HepG2 (cell line): ENCODE results near the gene CMTR2. TPM values are rescaled to one million over a fixed set of nuclear protein-coding genes. Genes with fewer than 3 reads are reported as not detected.

Experiments
- AGO1 ChIP-seq: fragments of 200-400 bp; formaldehyde crosslinking; IDR thresholded peaks from 2 replicates; pipeline ENCODE4 v1.6.1; 2017; ENCODE audit warnings: mild to moderate bottlenecking, low read depth, low read length, moderate library complexity; ENCODE audit not compliant: poor library complexity, severe bottlenecking
- AKAP8 ChIP-seq: sonication (generic); formaldehyde crosslinking; IDR thresholded peaks from 2 replicates; pipeline ENCODE4 v1.5.1; 2020; ENCODE audit warnings: mild to moderate bottlenecking, missing genetic modification reagents
- BRD4 ChIP-seq: sonication (generic); formaldehyde crosslinking; IDR thresholded peaks from 2 replicates; pipeline ENCODE4 v1.4.0; 2020; ENCODE audit warnings: missing genetic modification reagents
- MTA3 ChIP-seq: sonication (generic); formaldehyde crosslinking; IDR thresholded peaks from 2 replicates; pipeline ENCODE4 v1.4.0; 2020; ENCODE audit warnings: missing genetic modification reagents
- RERE ChIP-seq: IDR thresholded peaks from 2 replicates; pipeline ENCODE4 v1.6.1; 2016; ENCODE audit warnings: low read depth, missing genetic modification reagents, missing compliant biosample characterization
- SMAD3 ChIP-seq: sonication (generic); formaldehyde crosslinking; IDR thresholded peaks from 2 replicates; pipeline ENCODE4 v1.4.0; 2020; ENCODE audit warnings: missing genetic modification reagents
- SNAPC4 ChIP-seq: sonication (generic); formaldehyde crosslinking; IDR thresholded peaks from 2 replicates; pipeline ENCODE4 v1.4.0; 2020; ENCODE audit warnings: mild to moderate bottlenecking, missing genetic modification reagents
- THAP8 ChIP-seq: sonication (generic); formaldehyde crosslinking; IDR thresholded peaks from 2 replicates; pipeline ENCODE4 v1.5.1; 2020; ENCODE audit warnings: missing genetic modification reagents, mild to moderate bottlenecking, borderline replicate concordance
- ZNF124 ChIP-seq: sonication (generic); formaldehyde crosslinking; IDR thresholded peaks from 2 replicates; pipeline ENCODE4 v1.4.0; 2020; ENCODE audit warnings: missing genetic modification reagents
- ZNF776 ChIP-seq: sonication (generic); formaldehyde crosslinking; IDR thresholded peaks from 2 replicates; pipeline ENCODE4 v1.4.0; 2020; ENCODE audit warnings: mild to moderate bottlenecking, missing genetic modification reagents
- polyA plus RNA-seq, 8 experiments: library from polyadenylated mRNA; depleted of rRNA in 3 of 8; stranded (reverse) in 7 of 8; unstranded in 1 of 8; fragments of >200 nt; fragmentation: Illumina TruSeq in 4 of 8; extraction: Trizol in 4 of 8; gene quantifications; 2 replicates each; pipeline versions ENCODE4 v1.2.1 to v1.2.3, GENCODE V29; 2011 to 2016; ENCODE audit warnings: low read depth in 4 of 8, missing spikeins in 1 of 8, mixed read lengths in 1 of 8; ENCODE audit not compliant: insufficient read depth in 1 of 8
- total RNA-seq, 5 experiments: library from RNA; depleted of rRNA; stranded (reverse); fragments of >200 nt; fragmentation: Illumina TruSeq; extraction: Trizol; gene quantifications; 2 replicates each; pipeline ENCODE4 v1.2.3, GENCODE V29; 2016; ENCODE audit warnings: low read depth in 1 of 5
- TF ChIP-seq, protein P1 (sequence below): sonication (generic); formaldehyde crosslinking; IDR thresholded peaks from 2 replicates; pipeline ENCODE4 v1.4.0; 2020; ENCODE audit warnings: mild to moderate bottlenecking, low read depth, missing genetic modification reagents

CMTR2 gene
- total and polyA plus RNA-seq, 2 of the 13 experiments (the other 11 are each of a cell fraction or from before 2014, with no cell fraction given), result 15.0 to 19.9 TPM

GRCh38 chr16:71283612-71284011, 5.6 kb downstream of the CMTR2 start (continued):
- TF ChIP-seq SNAPC4 (CRISPR knock-in tag) (no peak), AKAP8 (no peak), ZNF776 (no peak), RERE (CRISPR knock-in tag) (no peak), SMAD3 (no peak), BRD4 (no peak), ZNF124 (CRISPR knock-in tag) (no peak), MTA3 (CRISPR knock-in tag) (no peak), THAP8 (CRISPR knock-in tag) (no peak), AGO1 (no peak)
- TF ChIP-seq, protein P1, sequence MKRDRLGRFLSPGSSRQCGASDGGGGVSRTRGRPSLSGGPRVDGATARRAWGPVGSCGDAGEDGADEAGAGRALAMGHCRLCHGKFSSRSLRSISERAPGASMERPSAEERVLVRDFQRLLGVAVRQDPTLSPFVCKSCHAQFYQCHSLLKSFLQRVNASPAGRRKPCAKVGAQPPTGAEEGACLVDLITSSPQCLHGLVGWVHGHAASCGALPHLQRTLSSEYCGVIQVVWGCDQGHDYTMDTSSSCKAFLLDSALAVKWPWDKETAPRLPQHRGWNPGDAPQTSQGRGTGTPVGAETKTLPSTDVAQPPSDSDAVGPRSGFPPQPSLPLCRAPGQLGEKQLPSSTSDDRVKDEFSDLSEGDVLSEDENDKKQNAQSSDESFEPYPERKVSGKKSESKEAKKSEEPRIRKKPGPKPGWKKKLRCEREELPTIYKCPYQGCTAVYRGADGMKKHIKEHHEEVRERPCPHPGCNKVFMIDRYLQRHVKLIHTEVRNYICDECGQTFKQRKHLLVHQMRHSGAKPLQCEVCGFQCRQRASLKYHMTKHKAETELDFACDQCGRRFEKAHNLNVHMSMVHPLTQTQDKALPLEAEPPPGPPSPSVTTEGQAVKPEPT (CRISPR knock-in tag), result no peak
